Measurements from ENCODE around the gene WDR4.
"Not testable (repeated sequence)": the region's sequence is repeated elsewhere in the genome, so short reads cannot be mapped to it uniquely, and the experiment has no call there.

- not testable (repeated sequence) for TF ChIP-seq CTCF, POLR2A (IDR thresholded peaks at IDR 0.05)
Measured at GRCh38 chr21:42838212-42838690, 41.1 kb downstream of the WDR4 start.

Data from heart left ventricle (tissue), 13 donors.